Fibroblast of skin of left quadriceps (primary cell): Measurements from ENCODE around the gene XRCC4.

Experiments used
- DNase-seq, 2 experiments: peaks; one replicate each; pipeline ENCODE4 v3.0.0-alpha.2; 2013; ENCODE audit warnings: low read depth in 2 of 2

Gene XRCC4

GRCh38 chr5:83385812-83386211 lies 308.5 kb downstream of the XRCC4 start:
- DNase-seq: no peak

- no peak for DNase-seq
Measured at GRCh38 chr5:83387041-83387440, 309.7 kb downstream of the XRCC4 start.

- no peak for DNase-seq
Measured at GRCh38 chr5:83388608-83389007, 311.3 kb downstream of the XRCC4 start.

GRCh38 chr5:83392766-83393503 lies 315.6 kb downstream of the XRCC4 start:
- no peak for DNase-seq

- DNase-seq: no peak
Measured at GRCh38 chr5:83393504-83393866, 316.1 kb downstream of the XRCC4 start.

GRCh38 chr5:83394190-83394589 lies 316.8 kb downstream of the XRCC4 start:
- DNase-seq: no peak

- DNase-seq: no peak
Measured at GRCh38 chr5:83396662-83397061, 319.3 kb downstream of the XRCC4 start.

- no peak for DNase-seq
Measured at GRCh38 chr5:83397658-83398057, 320.3 kb downstream of the XRCC4 start.

- DNase-seq: no peak
Measured at GRCh38 chr5:83400241-83400640, 322.9 kb downstream of the XRCC4 start.

- no peak for DNase-seq
Measured at GRCh38 chr5:83400701-83401100, 323.4 kb downstream of the XRCC4 start.

- DNase-seq: no peak
Measured at GRCh38 chr5:83401122-83401731, 323.9 kb downstream of the XRCC4 start.

- DNase-seq: no peak
Measured at GRCh38 chr5:83401775-83402174, 324.4 kb downstream of the XRCC4 start.
